Activated CD4-positive, alpha-beta memory T cell treated with anti-CD3 and anti-CD28 coated beads, Interleukin-2, amount 10 ng/mL, durations not matched to agents 7 days and 5 days (primary cell): ENCODE measurements around the gene CYB5D1. TPM values are rescaled to one million over a fixed set of nuclear protein-coding genes. Genes with fewer than 3 reads are reported as not detected.

ENCODE experiments used
- CTCF ChIA-PET: fragments of 350-600 bp; sonication (Branson Sonifier 250); formaldehyde crosslinking; loops from one replicate; lab custom pipeline; 2021; ENCODE audit warnings: antibody characterized with exemption, inconsistent platforms; lab: Charles Lee
- POLR2A ChIA-PET: fragments of 350-600 bp; sonication (Branson Sonifier 250); formaldehyde crosslinking; loops from one replicate; lab custom pipeline; 2021; ENCODE audit warnings: antibody characterized with exemption; lab: Charles Lee
- DNase-seq: peaks from one replicate; pipeline ENCODE4 v3.0.0-alpha.2; 2020
- H3K27ac Mint-ChIP-seq: one replicate; pipeline ENCODE4 v1.8.0; 2021; ENCODE audit warnings: mild to moderate bottlenecking, mixed read lengths
- H3K27me3 Mint-ChIP-seq: one replicate; pipeline ENCODE4 v1.8.0; 2021; ENCODE audit warnings: mixed read lengths
- H3K36me3 Mint-ChIP-seq: one replicate; pipeline ENCODE4 v1.8.0; 2021; ENCODE audit warnings: low read depth, mixed read lengths
- H3K4me1 Mint-ChIP-seq: one replicate; pipeline ENCODE4 v1.8.0; 2021; ENCODE audit warnings: mixed read lengths
- H3K4me3 Mint-ChIP-seq: one replicate; pipeline ENCODE4 v1.8.0; 2021; ENCODE audit warnings: mild to moderate bottlenecking, mixed read lengths
- H3K9me3 Mint-ChIP-seq: one replicate; pipeline ENCODE4 v1.8.0; 2021; ENCODE audit warnings: mixed read lengths
- total RNA-seq, 2 experiments: library from RNA; stranded (reverse); gene quantifications; one replicate each; pipeline ENCODE4 v1.2.3, GENCODE V29; 2021

The CYB5D1 gene
- total RNA-seq, 2 experiments from 2014 or later: 5.3 to 7.5 TPM

- H3K9me3 Mint-ChIP-seq: no peaks in the 10 kb centered on the region
- peaks cover 14% of the 10 kb centered on the region for H3K27me3 Mint-ChIP-seq
- POLR2A ChIA-PET: interaction anchor here (1.0 to 6.4 kb wide), 11 partner anchors 7 to 154 kb away, joined by 3 to 30 read pairs (median 7); partner anchors contain the start of genes CNTROB, CYB5D1, NAA38 and RNF227
- H3K4me1 Mint-ChIP-seq: peaks cover 60% of the 10 kb centered on the region
- DNase-seq: peak; percentile 32
- peak overlapping the region; percentile 59 for H3K27ac Mint-ChIP-seq
- CTCF ChIA-PET: interaction anchor here (0.9 to 4.4 kb wide), 19 partner anchors 9 to 225 kb away, joined by 3 to 34 read pairs (median 5); partner anchors contain the start of genes KCNAB3, NAA38, RNF227 and TP53
- H3K36me3 Mint-ChIP-seq: peaks cover 4% of the 10 kb centered on the region
- peak overlapping the region; percentile 95 for H3K4me3 Mint-ChIP-seq
Observed at GRCh38 chr17:7835814-7836595, 21.8 kb upstream of the CYB5D1 start.

DNA sequence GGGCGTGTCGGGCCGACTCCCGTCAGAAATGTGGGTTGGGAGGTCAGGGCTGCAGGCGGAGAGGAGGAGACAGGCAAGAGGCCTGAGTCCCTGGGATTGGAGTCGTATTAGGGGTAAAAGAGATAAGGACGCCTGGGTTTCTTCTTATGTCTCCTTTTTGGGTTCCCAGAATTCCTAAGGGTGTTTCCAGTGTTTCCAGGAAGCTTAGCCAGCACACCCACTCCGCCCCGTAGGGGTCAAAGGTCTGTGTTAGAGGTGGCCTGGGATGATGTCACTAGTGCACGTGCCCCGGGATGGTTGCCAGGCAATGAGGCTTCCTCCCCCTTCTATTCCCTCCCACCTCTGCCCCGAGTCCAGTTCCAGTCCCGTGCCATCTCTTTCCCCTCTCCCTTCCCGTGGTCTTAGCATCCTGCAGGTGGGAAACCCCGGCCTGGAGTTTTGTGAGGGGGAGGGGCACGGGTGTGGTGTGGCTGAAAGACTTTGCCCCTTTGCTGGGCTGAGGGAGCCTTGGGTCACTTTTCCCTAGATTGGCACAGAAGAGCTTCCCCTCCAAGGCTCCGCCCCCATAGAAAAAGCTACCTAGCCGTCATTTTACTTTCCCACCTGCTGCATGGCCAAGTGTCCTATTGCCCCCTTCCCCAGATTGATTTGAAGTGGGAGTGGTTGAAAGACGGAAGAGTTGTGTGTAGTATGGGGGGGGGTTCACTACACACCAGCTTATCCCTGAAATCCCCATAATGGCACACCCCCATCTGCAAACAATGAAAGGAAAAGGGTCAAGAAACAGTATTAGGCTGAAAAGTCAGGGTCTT lies 21.0 kb upstream of the CYB5D1 start:
- Mint-ChIP-seq H3K4me1 (peaks cover 65% of the 10 kb centered on the region), H3K36me3 (peaks cover 8% of the 10 kb centered on the region), H3K27ac (peak overlapping the region; percentile 59), H3K27me3 (peaks cover 9% of the 10 kb centered on the region), H3K9me3 (no peaks in the 10 kb centered on the region), H3K4me3 (peak overlapping the region; percentile 95)
- ChIA-PET CTCF (interaction anchor here (0.9 to 3.4 kb wide), 5 partner anchors 14 to 153 kb away, joined by 3 to 24 read pairs (median 3); partner anchors contain the start of gene NAA38), POLR2A (interaction anchor here (0.8 to 6.4 kb wide), 6 partner anchors 8 to 150 kb away, joined by 3 to 30 read pairs (median 6); partner anchors contain the start of gene TP53)
- DNase-seq: peak; percentile 56

DNA sequence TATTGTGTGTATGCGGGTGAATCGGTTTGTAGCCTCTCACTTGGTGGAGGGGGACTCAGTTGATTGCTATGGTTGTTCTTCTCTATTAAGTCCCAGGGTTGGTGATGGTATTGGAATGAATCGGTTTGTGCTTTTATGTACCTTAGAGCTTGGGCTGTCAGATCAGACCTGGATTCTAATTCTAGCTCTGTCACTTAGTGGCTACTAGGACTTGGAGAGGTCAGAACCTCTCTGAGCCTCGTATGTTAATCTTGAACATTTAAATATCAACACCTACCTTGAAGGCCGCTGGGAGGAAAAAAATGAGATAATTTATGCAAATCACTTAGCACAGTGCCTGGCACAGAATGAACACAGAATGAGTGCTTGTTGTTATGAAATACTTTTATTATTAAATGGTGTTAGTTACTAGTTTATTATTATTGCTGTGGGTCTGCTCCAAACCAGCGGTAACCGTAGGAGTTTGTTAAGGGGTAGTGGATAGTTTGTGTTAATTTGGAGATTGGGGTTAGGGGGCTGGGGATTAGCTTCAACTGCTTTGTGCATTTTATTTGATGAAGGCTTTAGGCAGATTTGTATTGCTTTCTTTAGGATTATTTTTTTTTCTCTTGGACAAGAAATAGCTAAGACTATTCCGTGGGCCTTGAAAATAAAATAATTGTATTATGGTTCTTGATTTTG lies 20.3 kb upstream of the CYB5D1 start:
- Mint-ChIP-seq H3K27ac (peak overlapping the region; percentile 22), H3K36me3 (peaks cover 8% of the 10 kb centered on the region), H3K27me3 (peaks cover 8% of the 10 kb centered on the region), H3K4me1 (peaks cover 65% of the 10 kb centered on the region), H3K4me3 (peak overlapping the region; percentile 95), H3K9me3 (no peaks in the 10 kb centered on the region)
- ChIA-PET POLR2A (interaction anchor here (0.5 to 6.4 kb wide), 6 partner anchors 11 to 336 kb away, joined by 3 to 30 read pairs (median 3); no protein-coding TSS in a partner anchor), CTCF (interaction anchor here (0.9 to 1.3 kb wide), 4 partner anchors 14 to 153 kb away, joined by 3 to 6 read pairs (median 3); no protein-coding TSS in a partner anchor)
- DNase-seq: no peak

DNA sequence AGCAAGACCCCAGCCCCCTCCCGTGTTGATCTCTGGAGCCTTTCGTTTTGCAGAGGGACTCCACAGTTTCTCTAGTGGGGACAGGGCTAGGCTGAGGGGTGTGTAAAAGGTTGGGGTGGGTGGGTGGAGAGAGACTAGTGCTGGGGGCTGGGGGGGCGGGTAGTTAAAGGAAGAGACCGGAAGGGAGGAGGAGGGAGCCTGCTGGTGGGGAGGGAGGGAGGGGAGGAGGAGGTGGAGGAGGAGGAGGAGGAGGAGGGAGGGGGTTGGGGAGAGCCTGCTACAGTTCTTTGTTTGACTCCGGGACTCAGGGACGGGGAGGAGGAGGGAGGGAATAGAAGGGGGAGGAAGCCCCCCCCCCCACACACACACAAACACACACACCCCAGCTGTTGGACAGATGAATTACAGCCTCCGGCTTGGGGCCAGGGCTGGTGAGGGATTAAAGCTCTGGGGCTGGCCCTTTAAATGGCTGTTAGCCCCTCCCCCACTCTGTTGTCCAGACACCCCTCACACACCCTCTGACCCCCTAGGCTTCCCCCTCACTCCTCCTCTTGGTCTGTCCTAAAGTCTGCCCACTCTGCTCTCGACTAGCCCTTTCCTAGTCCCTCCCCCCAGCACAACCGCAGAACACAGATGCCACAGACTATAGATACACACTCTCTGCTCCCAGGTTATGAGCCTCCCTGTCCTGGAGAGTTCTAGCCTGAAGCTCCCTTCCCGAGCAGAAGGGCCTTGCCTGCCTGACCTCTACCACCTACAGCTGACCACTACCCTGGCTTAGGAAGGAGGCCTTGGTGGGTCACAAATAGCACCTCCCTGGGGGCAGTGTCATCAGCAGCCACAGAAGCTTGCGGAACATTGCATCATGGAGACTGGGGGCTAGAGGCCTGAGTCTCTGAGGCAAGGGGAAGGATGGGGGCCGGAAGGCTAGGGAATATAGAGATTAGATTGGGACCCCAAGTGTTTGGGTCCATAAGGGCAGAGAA lies 19.4 kb upstream of the CYB5D1 start:
- Mint-ChIP-seq H3K36me3 (peaks cover 12% of the 10 kb centered on the region), H3K27ac (peak overlapping the region; percentile 45), H3K4me3 (peak overlapping the region; percentile 95), H3K27me3 (peaks cover 4% of the 10 kb centered on the region), H3K9me3 (no peaks in the 10 kb centered on the region), H3K4me1 (peaks cover 63% of the 10 kb centered on the region)
- ChIA-PET CTCF (interaction anchor here (0.8 to 0.9 kb wide), 2 partner anchors 13 to 19 kb away, joined by 3 read pairs; partner anchors contain the start of gene NAA38), POLR2A (interaction anchor here (0.5 to 6.4 kb wide), 4 partner anchors 10 to 335 kb away, joined by 3 to 30 read pairs (median 4); no protein-coding TSS in a partner anchor)
- no peak for DNase-seq

- ChIA-PET CTCF (interaction anchor here (0.8 to 0.9 kb wide), 2 partner anchors 14 to 18 kb away, joined by 3 read pairs; partner anchors contain the start of gene NAA38), POLR2A (interaction anchor here (6.4 kb wide), 1 partner anchor 11 kb away, joined by 30 read pairs; no protein-coding TSS in a partner anchor)
- no peaks in the 10 kb centered on the region for H3K27me3 Mint-ChIP-seq
- H3K9me3 Mint-ChIP-seq: no peaks in the 10 kb centered on the region
- H3K36me3 Mint-ChIP-seq: peaks cover 15% of the 10 kb centered on the region
- H3K27ac Mint-ChIP-seq: no peak overlapping the region
- no peak overlapping the region for H3K4me3 Mint-ChIP-seq
- no peak for DNase-seq
- H3K4me1 Mint-ChIP-seq: peaks cover 56% of the 10 kb centered on the region
Observed at GRCh38 chr17:7839190-7839875, 18.5 kb upstream of the CYB5D1 start.

GRCh38 chr17:7839876-7840261 lies 17.9 kb upstream of the CYB5D1 start:
- DNase-seq: no peak
- Mint-ChIP-seq H3K4me1 (peaks cover 57% of the 10 kb centered on the region), H3K36me3 (peaks cover 15% of the 10 kb centered on the region), H3K27ac (no peak overlapping the region), H3K27me3 (no peaks in the 10 kb centered on the region), H3K4me3 (no peak overlapping the region), H3K9me3 (no peaks in the 10 kb centered on the region)
- ChIA-PET POLR2A (no interaction called here), CTCF (interaction anchor here (3.2 to 4.2 kb wide), 2 partner anchors 11 to 17 kb away, joined by 14 to 18 read pairs; partner anchors contain the start of gene NAA38)

DNA sequence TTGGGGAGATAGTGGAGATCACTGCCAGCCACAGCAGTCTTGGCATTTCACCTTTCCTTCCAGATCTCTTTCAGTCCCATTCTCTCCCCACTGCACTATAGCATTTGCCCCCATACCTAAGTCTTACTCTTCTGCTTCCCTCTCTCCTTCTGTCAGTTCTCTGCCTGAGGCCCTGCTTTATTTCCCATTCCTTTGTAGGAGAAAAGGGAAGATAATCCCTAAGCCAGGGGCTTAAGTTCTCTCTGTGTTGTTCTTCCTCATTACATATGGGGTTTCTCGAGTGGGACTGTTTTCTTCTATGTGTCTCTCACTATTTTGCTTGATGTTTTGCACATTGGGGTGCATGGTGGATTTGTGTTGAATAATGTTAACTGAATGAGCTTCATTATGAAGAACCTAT lies 17.4 kb upstream of the CYB5D1 start:
- DNase-seq: no peak
- Mint-ChIP-seq H3K4me3 (peak overlapping the region; percentile 97), H3K36me3 (peaks cover 15% of the 10 kb centered on the region), H3K4me1 (peaks cover 60% of the 10 kb centered on the region), H3K9me3 (no peaks in the 10 kb centered on the region), H3K27me3 (no peaks in the 10 kb centered on the region), H3K27ac (no peak overlapping the region)
- ChIA-PET POLR2A (interaction anchor here (1.2 to 3.6 kb wide), 3 partner anchors 11 to 16 kb away, joined by 3 to 24 read pairs (median 6); partner anchors contain the start of genes CYB5D1 and NAA38), CTCF (interaction anchor here (0.8 to 4.2 kb wide), 3 partner anchors 10 to 153 kb away, joined by 3 to 18 read pairs (median 14); partner anchors contain the start of genes NAA38 and TP53)

- ChIA-PET CTCF (interaction anchor here (0.6 to 4.2 kb wide), 5 partner anchors 10 to 154 kb away, joined by 3 to 18 read pairs (median 4); partner anchors contain the start of genes NAA38 and TP53), POLR2A (interaction anchor here (1.2 to 3.6 kb wide), 3 partner anchors 10 to 16 kb away, joined by 3 to 24 read pairs (median 6); partner anchors contain the start of genes CYB5D1 and NAA38)
- peak overlapping the region; percentile 97 for H3K4me3 Mint-ChIP-seq
- DNase-seq: no peak
- peaks cover 15% of the 10 kb centered on the region for H3K36me3 Mint-ChIP-seq
- H3K27ac Mint-ChIP-seq: peak overlapping the region; percentile 86
- H3K27me3 Mint-ChIP-seq: no peaks in the 10 kb centered on the region
- H3K9me3 Mint-ChIP-seq: no peaks in the 10 kb centered on the region
- H3K4me1 Mint-ChIP-seq: peaks cover 63% of the 10 kb centered on the region
Observed at GRCh38 chr17:7840875-7841274, 16.9 kb upstream of the CYB5D1 start.

DNA sequence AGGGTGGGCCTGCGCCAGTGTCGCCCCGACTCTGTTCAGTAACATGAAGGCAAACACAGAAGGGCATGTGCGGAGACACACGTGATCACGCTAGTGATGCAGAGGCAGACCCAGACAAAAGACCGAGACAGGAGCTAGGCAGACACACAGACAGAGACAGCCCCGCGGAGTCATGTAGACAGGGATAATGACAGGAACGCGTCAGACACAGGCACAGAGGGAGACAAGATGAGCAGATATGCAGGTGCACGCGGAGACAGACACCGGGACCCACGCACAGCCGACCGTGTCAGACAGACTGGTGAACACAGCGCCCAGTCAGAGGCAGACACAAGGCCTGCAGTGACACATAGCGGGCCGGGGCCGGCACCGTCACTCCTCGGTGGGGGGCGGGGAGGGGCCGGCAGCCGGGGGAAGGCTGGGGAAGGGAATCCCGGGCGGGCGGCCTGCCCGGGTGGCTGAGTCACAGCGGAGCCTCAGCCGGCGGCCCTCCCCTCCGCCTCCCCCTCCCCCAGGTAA lies 16.3 kb upstream of the CYB5D1 start:
- H3K4me1 Mint-ChIP-seq: peaks cover 57% of the 10 kb centered on the region
- H3K4me3 Mint-ChIP-seq: peak overlapping the region; percentile 97
- peak; percentile 80 for DNase-seq
- H3K27me3 Mint-ChIP-seq: no peaks in the 10 kb centered on the region
- H3K27ac Mint-ChIP-seq: peak overlapping the region; percentile 86
- CTCF ChIA-PET: interaction anchor here (0.6 to 4.2 kb wide), 5 partner anchors 9 to 278 kb away, joined by 3 to 18 read pairs (median 4); partner anchors contain the start of gene NAA38
- POLR2A ChIA-PET: interaction anchor here (1.0 to 5.2 kb wide), 6 partner anchors 10 to 512 kb away, joined by 3 to 38 read pairs (median 4); partner anchors contain the start of genes CYB5D1, NAA38, NEURL4 and TP53
- no peaks in the 10 kb centered on the region for H3K9me3 Mint-ChIP-seq
- peaks cover 15% of the 10 kb centered on the region for H3K36me3 Mint-ChIP-seq

GRCh38 chr17:7841915-7842379 lies 15.9 kb upstream of the CYB5D1 start:
- POLR2A ChIA-PET: interaction anchor here (1.0 to 5.2 kb wide), 8 partner anchors 9 to 512 kb away, joined by 3 to 38 read pairs (median 4); partner anchors contain the start of genes CYB5D1, NAA38, NEURL4 and TP53
- H3K9me3 Mint-ChIP-seq: no peaks in the 10 kb centered on the region
- peak; percentile 85 for DNase-seq
- CTCF ChIA-PET: interaction anchor here (1.0 to 4.2 kb wide), 4 partner anchors 9 to 277 kb away, joined by 4 to 18 read pairs (median 9); partner anchors contain the start of gene NAA38
- peak overlapping the region; percentile 97 for H3K4me3 Mint-ChIP-seq
- H3K27ac Mint-ChIP-seq: peak overlapping the region; percentile 97
- peaks cover 54% of the 10 kb centered on the region for H3K4me1 Mint-ChIP-seq
- no peaks in the 10 kb centered on the region for H3K27me3 Mint-ChIP-seq
- peaks cover 15% of the 10 kb centered on the region for H3K36me3 Mint-ChIP-seq
